Urinary bladder (tissue), 4 donors: ENCODE results near the gene GXYLT2. TPM values are rescaled to one million over a fixed set of nuclear protein-coding genes. Genes with fewer than 3 reads are reported as not detected.

ENCODE experiments used
- DNase-seq: peaks from one replicate; pipeline ENCODE4 v3.0.0-alpha.2; 2015; ENCODE audit errors: extremely low spot score
- H3K27ac ChIP-seq: one replicate; pipeline ENCODE4 v1.5.1; 2013; ENCODE audit warnings: low read depth, mild to moderate bottlenecking, moderate library complexity
- H3K36me3 ChIP-seq: one replicate; pipeline ENCODE4 v1.6.1; 2013; ENCODE audit warnings: mild to moderate bottlenecking, moderate library complexity; ENCODE audit not compliant: insufficient read depth
- H3K4me1 ChIP-seq: one replicate; pipeline ENCODE4 v1.6.1; 2013; ENCODE audit warnings: mild to moderate bottlenecking, moderate library complexity; ENCODE audit not compliant: insufficient read depth
- H3K4me3 ChIP-seq: one replicate; pipeline ENCODE4 v1.5.1; 2013; ENCODE audit warnings: low read depth, low read length
- WGBS: extraction: QIAGEN DNeasy Blood & Tissue Kit; methylation state at CpG from one replicate; pipeline ENCODE4 v1.1.7; 2013; 5-methylcytosine and 5-hydroxymethylcytosine counted together
- polyA plus RNA-seq: library from polyadenylated mRNA; stranded (reverse); fragments of 200-250 nt; gene quantifications from one replicate; pipeline ENCODE4 v1.2.3, GENCODE V29; 2013
- total RNA-seq: library from RNA; depleted of rRNA; stranded (reverse); fragments of >200 nt; gene quantifications from one replicate; pipeline ENCODE4 v1.2.3, GENCODE V29; 2014
- donor health status: healthy with polysubstance abuse.
- donor health status: healthy.

GXYLT2 gene
- total RNA-seq (71.5 TPM), polyA plus RNA-seq (2.6 TPM)

- WGBS = under 1% methylated on average over 96 of the region's 96 CpGs
- no peaks in the 10 kb centered on the region for H3K36me3 ChIP-seq
- no peaks in the 10 kb centered on the region for H3K4me1 ChIP-seq
- DNase-seq = no peak
- H3K27ac ChIP-seq = peak within 1 kb of the TSS; percentile 80
- H3K4me3 ChIP-seq = peak within 1 kb of the TSS; percentile 83
Measured at GRCh38 chr3:72887705-72888545, at the start of gene GXYLT2. Gene GXYLT2 (plus strand): TSS chr3:72888046. CDS start chr3:72888234, 188 bp downstream.

GRCh38 chr3:72839057-72839456 is 48.8 kb upstream of the GXYLT2 start:
- peaks cover 3% of the 10 kb centered on the region for H3K36me3 ChIP-seq
- H3K4me1 ChIP-seq = no peaks in the 10 kb centered on the region
- no peak overlapping the region for H3K4me3 ChIP-seq
- 93% methylated on average over 3 of the region's 3 CpGs for WGBS
- DNase-seq = no peak
- no peak overlapping the region for H3K27ac ChIP-seq

- Histone ChIP-seq H3K4me1 (peaks cover 1% of the 10 kb centered on the region), H3K4me3 (no peak overlapping the region), H3K36me3 (peaks cover 2% of the 10 kb centered on the region), H3K27ac (no peak overlapping the region)
- DNase-seq = no peak
- WGBS = 98% methylated on average over 1 of the region's 1 CpG
Measured at GRCh38 chr3:72844436-72844993, 43.3 kb upstream of the GXYLT2 start.

- H3K36me3 ChIP-seq = peaks cover 2% of the 10 kb centered on the region
- DNase-seq = no peak
- no peak overlapping the region for H3K4me3 ChIP-seq
- no peak overlapping the region for H3K27ac ChIP-seq
- WGBS = 97% methylated on average over 10 of the region's 10 CpGs
- H3K4me1 ChIP-seq = peaks cover 1% of the 10 kb centered on the region
Measured at GRCh38 chr3:72846166-72846565, 41.7 kb upstream of the GXYLT2 start.

- H3K4me1 ChIP-seq = peaks cover 1% of the 10 kb centered on the region
- 8% methylated on average over 6 of the region's 6 CpGs for WGBS
- H3K4me3 ChIP-seq = peak overlapping the region; percentile 70
- no peak overlapping the region for H3K27ac ChIP-seq
- DNase-seq = no peak
- peaks cover 2% of the 10 kb centered on the region for H3K36me3 ChIP-seq
Measured at GRCh38 chr3:72847282-72847681, 40.6 kb upstream of the GXYLT2 start.

- H3K36me3 ChIP-seq = peaks cover 2% of the 10 kb centered on the region
- DNase-seq = peak; percentile 93
- no peak within 1 kb of the TSS for H3K27ac ChIP-seq
- WGBS = under 1% methylated on average over 86 of the region's 86 CpGs
- H3K4me1 ChIP-seq = peaks cover 1% of the 10 kb centered on the region
- peak within 1 kb of the TSS; percentile 70 for H3K4me3 ChIP-seq
Measured at GRCh38 chr3:72847751-72848702, 39.8 kb upstream of the GXYLT2 start, which contains the start of gene SHQ1. Gene SHQ1 (minus strand): TSS chr3:72848445. CDS start chr3:72848340, 105 bp downstream.

- Histone ChIP-seq H3K4me1 (peaks cover 1% of the 10 kb centered on the region), H3K36me3 (peaks cover 2% of the 10 kb centered on the region), H3K27ac (no peak overlapping the region), H3K4me3 (peak overlapping the region; percentile 70)
- WGBS = 2% methylated on average over 11 of the region's 11 CpGs
- DNase-seq = no peak
Measured at GRCh38 chr3:72848703-72849081, 39.2 kb upstream of the GXYLT2 start.

GRCh38 chr3:72855001-72855400 is 32.8 kb upstream of the GXYLT2 start:
- Histone ChIP-seq H3K36me3 (no peaks in the 10 kb centered on the region), H3K4me3 (no peak overlapping the region), H3K4me1 (no peaks in the 10 kb centered on the region), H3K27ac (no peak overlapping the region)
- WGBS = 63% methylated on average over 7 of the region's 7 CpGs
- no peak for DNase-seq

- no peak overlapping the region for H3K4me3 ChIP-seq
- DNase-seq = no peak
- no peak overlapping the region for H3K27ac ChIP-seq
- no peaks in the 10 kb centered on the region for H3K36me3 ChIP-seq
- 76% methylated on average over 5 of the region's 5 CpGs for WGBS
- H3K4me1 ChIP-seq = no peaks in the 10 kb centered on the region
Measured at GRCh38 chr3:72860053-72860452, 27.8 kb upstream of the GXYLT2 start.

GRCh38 chr3:72860846-72861245 is 27.0 kb upstream of the GXYLT2 start:
- WGBS = 69% methylated on average over 1 of the region's 1 CpG
- Histone ChIP-seq H3K27ac (no peak overlapping the region), H3K4me3 (no peak overlapping the region), H3K36me3 (no peaks in the 10 kb centered on the region), H3K4me1 (no peaks in the 10 kb centered on the region)
- DNase-seq = no peak

- no peaks in the 10 kb centered on the region for H3K4me1 ChIP-seq
- 65% methylated on average over 7 of the region's 7 CpGs for WGBS
- no peak overlapping the region for H3K27ac ChIP-seq
- H3K36me3 ChIP-seq = no peaks in the 10 kb centered on the region
- no peak overlapping the region for H3K4me3 ChIP-seq
- no peak for DNase-seq
Measured at GRCh38 chr3:72862314-72863090, 25.3 kb upstream of the GXYLT2 start.

GRCh38 chr3:72872183-72872582 is 15.7 kb upstream of the GXYLT2 start:
- H3K27ac ChIP-seq = no peak overlapping the region
- no peaks in the 10 kb centered on the region for H3K4me1 ChIP-seq
- DNase-seq = no peak
- H3K4me3 ChIP-seq = no peak overlapping the region
- no peaks in the 10 kb centered on the region for H3K36me3 ChIP-seq
- 69% methylated on average over 5 of the region's 5 CpGs for WGBS

- no peaks in the 10 kb centered on the region for H3K4me1 ChIP-seq
- DNase-seq = no peak
- H3K27ac ChIP-seq = no peak overlapping the region
- H3K36me3 ChIP-seq = no peaks in the 10 kb centered on the region
- H3K4me3 ChIP-seq = peak overlapping the region; percentile 83
- 2% methylated on average over 7 of the region's 7 CpGs for WGBS
Measured at GRCh38 chr3:72887343-72887704, 522 bp upstream of the GXYLT2 start.
